ENCODE results near the gene NPC2. TPM values are rescaled to one million over a fixed set of nuclear protein-coding genes. Genes with fewer than 3 reads are reported as not detected.
"Not testable (repeated sequence)": the region's sequence is repeated elsewhere in the genome, so short reads cannot be mapped to it uniquely, and the experiment has no call there.

The NPC2 gene
- total RNA-seq, result 670 TPM
- long read RNA-seq, transcript NPC2-207 (5 exons, 1,035 nt), result major isoform, 436 of 448 reads
- long read RNA-seq, partial matches to known transcripts, result 5 of 448 reads
- long read RNA-seq, other reads (novel, unspliced or antisense), result 6 of 448 reads

DNA sequence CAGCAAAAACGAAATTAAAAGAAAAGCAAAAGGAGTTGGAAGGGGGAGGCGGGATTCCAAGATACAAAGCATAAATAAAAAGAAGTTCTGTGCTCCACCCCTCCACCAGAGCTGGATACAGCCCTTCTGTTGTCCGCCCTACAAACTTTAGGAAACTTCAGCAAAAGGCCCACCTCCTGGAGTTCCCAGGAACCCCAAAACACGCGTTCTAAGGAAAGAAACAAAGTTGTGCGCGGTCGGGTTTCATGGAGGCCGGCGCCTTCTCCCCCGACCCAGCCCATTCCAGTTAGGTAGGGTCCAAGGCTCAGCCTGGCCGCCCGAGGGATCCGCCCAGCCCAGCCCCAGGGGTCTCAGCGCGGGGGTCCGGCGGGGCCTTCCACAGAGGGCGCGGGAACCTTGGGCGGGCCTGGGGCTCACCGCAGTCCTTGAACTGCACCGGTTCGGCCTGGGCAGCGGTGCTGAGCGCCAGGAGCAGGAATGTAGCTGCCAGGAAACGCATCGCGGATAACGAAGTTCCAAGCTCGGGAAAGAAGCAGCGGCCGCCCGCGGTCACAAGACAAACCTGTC, at the start of gene NPC2:
TSS of gene NPC2 (minus strand) at position 530 of the 567 bp plus-strand sequence. CDS start at position 499, 31 bp downstream.
- TF ChIP-seq, protein P1, sequence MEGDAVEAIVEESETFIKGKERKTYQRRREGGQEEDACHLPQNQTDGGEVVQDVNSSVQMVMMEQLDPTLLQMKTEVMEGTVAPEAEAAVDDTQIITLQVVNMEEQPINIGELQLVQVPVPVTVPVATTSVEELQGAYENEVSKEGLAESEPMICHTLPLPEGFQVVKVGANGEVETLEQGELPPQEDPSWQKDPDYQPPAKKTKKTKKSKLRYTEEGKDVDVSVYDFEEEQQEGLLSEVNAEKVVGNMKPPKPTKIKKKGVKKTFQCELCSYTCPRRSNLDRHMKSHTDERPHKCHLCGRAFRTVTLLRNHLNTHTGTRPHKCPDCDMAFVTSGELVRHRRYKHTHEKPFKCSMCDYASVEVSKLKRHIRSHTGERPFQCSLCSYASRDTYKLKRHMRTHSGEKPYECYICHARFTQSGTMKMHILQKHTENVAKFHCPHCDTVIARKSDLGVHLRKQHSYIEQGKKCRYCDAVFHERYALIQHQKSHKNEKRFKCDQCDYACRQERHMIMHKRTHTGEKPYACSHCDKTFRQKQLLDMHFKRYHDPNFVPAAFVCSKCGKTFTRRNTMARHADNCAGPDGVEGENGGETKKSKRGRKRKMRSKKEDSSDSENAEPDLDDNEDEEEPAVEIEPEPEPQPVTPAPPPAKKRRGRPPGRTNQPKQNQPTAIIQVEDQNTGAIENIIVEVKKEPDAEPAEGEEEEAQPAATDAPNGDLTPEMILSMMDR (IDR thresholded peaks at IDR 0.05), result no peak
- H3K27ac ChIP-seq, result peak within 1 kb of the TSS; percentile 96
- H3K9me3 ChIP-seq, result no peaks in the 10 kb centered on the region
- H3K4me1 ChIP-seq, result peaks cover 49% of the 10 kb centered on the region
- H3K4me3 ChIP-seq, result peak within 1 kb of the TSS; percentile 84
- DNase-seq, result no peak
- intact Hi-C loops (cut with DNase I), result no loop called here
- H3K36me3 ChIP-seq, result peaks cover 16% of the 10 kb centered on the region
- H3K27me3 ChIP-seq (ENCODE audit: low read depth), result no peaks in the 10 kb centered on the region
- ATAC-seq, result peak in 1 of 2 donors; percentile 0

DNA sequence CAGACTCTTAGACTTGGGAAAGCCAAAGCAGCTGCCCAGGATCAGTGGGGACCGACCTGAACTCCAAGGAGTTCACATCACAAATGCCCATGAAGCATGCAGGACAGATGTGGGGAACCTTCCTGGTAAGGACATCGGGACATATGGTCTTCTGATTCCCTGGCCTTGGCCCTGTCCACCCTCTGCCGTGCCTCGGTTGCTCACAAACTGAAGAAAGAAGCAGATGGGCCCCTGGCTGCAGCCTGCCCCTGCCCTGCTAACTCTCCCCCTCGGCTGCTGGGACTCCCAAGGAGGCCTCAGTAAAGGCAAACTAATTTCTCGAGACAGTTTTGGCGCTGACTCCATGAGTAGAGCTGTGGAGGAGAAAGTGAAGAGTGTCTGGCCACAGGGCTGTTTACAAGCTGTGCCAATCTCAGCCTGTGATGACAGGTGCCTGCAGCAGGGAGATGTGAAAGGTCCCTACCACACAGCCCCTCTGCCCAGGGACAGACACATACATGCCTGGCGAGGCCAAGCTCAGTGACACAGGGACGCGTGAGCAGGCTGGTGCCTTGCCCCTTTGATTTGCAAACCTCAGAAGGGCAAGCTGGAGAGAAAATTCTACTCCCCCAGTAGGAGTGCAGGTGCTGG, 49.1 kb upstream of the NPC2 start:
- no peaks in the 10 kb centered on the region for H3K9me3 ChIP-seq
- H3K27me3 ChIP-seq (ENCODE audit: low read depth), result no peaks in the 10 kb centered on the region
- no peak for DNase-seq
- ATAC-seq, result no peak
- no peak overlapping the region for H3K4me3 ChIP-seq
- no peaks in the 10 kb centered on the region for H3K36me3 ChIP-seq
- intact Hi-C loops (cut with DNase I), result no loop called here
- H3K27ac ChIP-seq, result no peak overlapping the region
- H3K4me1 ChIP-seq, result no peaks in the 10 kb centered on the region
- TF ChIP-seq, protein P1 (IDR thresholded peaks at IDR 0.05), result no peak

DNA sequence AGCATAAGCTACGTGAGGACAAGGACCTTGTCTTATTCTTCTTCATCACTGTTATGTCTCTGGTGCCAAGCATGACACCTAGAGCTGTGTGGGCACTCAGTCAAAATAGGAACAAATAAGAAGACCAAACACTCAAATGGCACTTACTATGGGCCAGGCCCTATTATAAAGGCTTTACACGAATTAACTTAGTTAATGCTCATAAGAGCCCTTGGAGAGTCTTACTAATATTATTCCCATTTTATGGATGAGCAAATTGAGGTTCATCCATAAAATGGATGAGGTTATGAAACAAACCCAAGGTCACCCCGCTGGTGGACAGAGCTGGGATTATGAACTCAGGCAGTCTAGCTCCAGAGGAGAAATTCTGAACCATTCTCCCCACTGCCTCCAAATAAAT, 48.1 kb upstream of the NPC2 start:
- TF ChIP-seq, protein P1 (IDR thresholded peaks at IDR 0.05), result no peak
- Histone ChIP-seq H3K27ac (no peak overlapping the region), H3K36me3 (no peaks in the 10 kb centered on the region), H3K4me1 (no peaks in the 10 kb centered on the region), H3K9me3 (no peaks in the 10 kb centered on the region), H3K27me3 (ENCODE audit: low read depth) (no peaks in the 10 kb centered on the region), H3K4me3 (no peak overlapping the region)
- intact Hi-C loops (cut with DNase I), result no loop called here
- DNase-seq (no peak), ATAC-seq (no peak)

DNA sequence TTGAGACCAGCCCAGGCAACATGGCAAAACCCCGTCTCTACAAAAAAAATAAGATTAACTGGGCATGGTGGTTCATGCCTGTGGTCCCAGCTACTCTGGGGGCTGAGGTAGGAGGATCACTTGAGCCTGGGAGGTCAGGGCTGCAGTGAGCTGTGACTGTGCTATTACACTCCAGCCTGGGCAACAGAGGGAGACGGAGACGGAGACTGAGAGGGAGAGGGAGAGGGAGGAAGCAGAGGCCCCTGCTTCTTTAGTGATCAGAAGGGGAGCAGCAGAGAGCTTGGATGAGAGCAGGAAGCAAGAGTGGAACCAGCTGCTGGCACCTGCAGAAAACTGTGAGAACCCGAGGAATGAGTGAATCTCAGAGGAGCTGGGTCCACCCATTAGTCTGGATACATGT, 46.4 kb upstream of the NPC2 start:
- no peak for DNase-seq
- H3K4me3 ChIP-seq, result no peak overlapping the region
- TF ChIP-seq, protein P1 (IDR thresholded peaks at IDR 0.05), result no peak
- H3K27me3 ChIP-seq (ENCODE audit: low read depth), result no peaks in the 10 kb centered on the region
- no peak overlapping the region for H3K27ac ChIP-seq
- no peak for ATAC-seq
- intact Hi-C loops (cut with DNase I), result no loop called here
- no peaks in the 10 kb centered on the region for H3K4me1 ChIP-seq
- no peaks in the 10 kb centered on the region for H3K9me3 ChIP-seq
- H3K36me3 ChIP-seq, result no peaks in the 10 kb centered on the region

DNA sequence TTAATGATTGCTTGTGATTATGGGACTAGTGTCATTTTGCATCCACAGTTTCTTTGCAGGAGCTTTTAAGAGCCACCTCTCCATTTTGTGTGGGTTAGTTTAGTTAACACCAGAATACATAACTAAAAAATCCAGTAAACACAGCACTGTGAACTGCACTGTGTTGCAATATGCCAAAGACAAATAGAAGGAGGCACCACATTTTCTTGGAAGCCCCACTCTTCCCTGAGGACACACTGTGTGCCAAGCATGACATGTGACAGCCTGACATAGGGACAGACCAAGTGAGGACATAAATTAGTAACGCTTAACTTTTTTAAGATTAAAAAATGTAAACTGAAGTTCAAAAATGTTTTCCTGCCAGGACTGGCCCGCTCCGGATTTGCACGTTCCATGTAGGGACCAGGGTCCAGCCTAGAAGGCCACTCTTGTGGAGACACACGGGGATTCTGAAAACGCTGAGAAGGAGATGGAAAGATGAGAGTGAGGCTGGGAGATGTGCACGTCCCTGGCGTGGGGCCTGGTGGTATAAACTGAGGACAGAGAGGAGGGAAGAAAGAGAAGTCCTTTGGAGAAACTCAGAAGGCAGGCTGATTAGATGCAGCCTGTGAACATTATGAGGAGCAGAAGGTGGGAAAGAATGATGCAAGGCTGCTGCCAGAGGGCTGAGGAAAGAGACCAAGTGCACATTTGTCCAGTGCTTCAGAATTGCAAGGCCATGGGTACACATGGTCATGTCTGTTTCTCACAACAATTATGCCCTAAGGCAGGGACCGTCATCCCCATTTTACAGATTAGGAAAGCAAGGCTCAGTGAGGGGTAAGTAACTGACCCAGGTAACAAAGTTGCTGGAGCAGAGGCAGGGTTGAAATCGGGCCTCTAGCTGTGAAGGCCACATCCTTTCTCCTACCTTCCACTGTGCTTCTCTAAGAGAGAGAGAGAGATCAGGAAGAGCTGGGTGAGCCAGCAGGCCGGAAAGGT, 45.6 kb upstream of the NPC2 start:
- TF ChIP-seq, protein P1 (IDR thresholded peaks at IDR 0.05), result no peak
- Histone ChIP-seq H3K9me3 (no peaks in the 10 kb centered on the region), H3K27ac (no peak overlapping the region), H3K4me3 (no peak overlapping the region), H3K36me3 (no peaks in the 10 kb centered on the region), H3K4me1 (no peaks in the 10 kb centered on the region), H3K27me3 (ENCODE audit: low read depth) (no peaks in the 10 kb centered on the region)
- intact Hi-C loops (cut with DNase I), result no loop called here
- no peak for ATAC-seq
- DNase-seq, result no peak

DNA sequence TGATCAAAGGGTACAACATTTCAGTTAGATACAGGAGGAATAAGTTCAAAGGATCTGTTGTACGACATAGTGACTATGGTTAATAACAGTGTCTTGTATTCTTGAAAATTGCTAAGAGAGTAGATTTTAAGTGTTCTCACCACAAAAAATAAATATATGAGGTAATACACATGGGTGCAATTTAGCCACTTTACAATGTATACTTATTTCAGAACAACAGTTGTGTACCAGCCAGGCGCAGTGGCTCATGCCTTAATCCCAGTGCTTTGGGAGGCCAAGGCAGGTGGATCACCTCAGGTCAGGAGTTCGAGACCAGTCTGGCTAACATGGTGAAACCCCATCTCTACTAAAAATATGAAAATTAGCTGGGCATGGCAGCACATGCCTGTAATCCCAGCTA, 43.2 kb upstream of the NPC2 start:
- peak in 1 of 2 donors; percentile 57 for ATAC-seq
- H3K4me1 ChIP-seq; DNase-seq; H3K4me3 ChIP-seq; H3K9me3 ChIP-seq; H3K27ac ChIP-seq; H3K27me3 ChIP-seq (ENCODE audit: low read depth); intact Hi-C loops (cut with DNase I); H3K36me3 ChIP-seq: not testable (repeated sequence)

Data from lower lobe of right lung (tissue), 2 donors.